H9 (cell line): ENCODE measurements around the gene TCERG1L. TPM values are rescaled to one million over a fixed set of nuclear protein-coding genes. Genes with fewer than 3 reads are reported as not detected.

Experiments
- DNase-seq: peaks from one replicate; pipeline ENCODE4 v3.0.0-alpha.2; 2017
- H2AFZ ChIP-seq: one replicate; pipeline ENCODE4 v1.6.1; 2013; ENCODE audit warnings: mild to moderate bottlenecking, low read length, control low read depth, moderate library complexity
- H2AK5ac ChIP-seq: 2 replicates; pipeline ENCODE4 v1.6.1; 2013; ENCODE audit warnings: low read length, control low read depth, mixed read lengths; ENCODE audit not compliant: insufficient read length
- H2BK120ac ChIP-seq: one replicate; pipeline ENCODE4 v1.6.1; 2013; ENCODE audit warnings: low read depth, mild to moderate bottlenecking, low read length, control low read depth, inconsistent platforms; ENCODE audit not compliant: poor library complexity, severe bottlenecking
- H2BK12ac ChIP-seq: 2 replicates; pipeline ENCODE4 v1.6.1; 2013; ENCODE audit warnings: low read length, control low read depth, mixed read lengths, low read depth; ENCODE audit not compliant: insufficient read length
- H2BK15ac ChIP-seq: 2 replicates; pipeline ENCODE4 v1.6.1; 2013; ENCODE audit warnings: low read depth, low read length, control low read depth
- H2BK20ac ChIP-seq: one replicate; pipeline ENCODE4 v1.6.1; 2013; ENCODE audit warnings: low read depth, mild to moderate bottlenecking, low read length, control low read depth, inconsistent platforms; ENCODE audit not compliant: poor library complexity, severe bottlenecking
- H2BK5ac ChIP-seq: 2 replicates; pipeline ENCODE4 v1.6.1; 2013; ENCODE audit warnings: low read length, control low read depth, mixed read lengths; ENCODE audit not compliant: insufficient read length
- H3K14ac ChIP-seq: 2 replicates; pipeline ENCODE4 v1.6.1; 2013; ENCODE audit warnings: low read length, control low read depth; ENCODE audit not compliant: insufficient read depth
- H3K18ac ChIP-seq: 2 replicates; pipeline ENCODE4 v1.6.1; 2013; ENCODE audit warnings: low read depth, mild to moderate bottlenecking, mixed read lengths, low read length, control low read depth; ENCODE audit not compliant: insufficient read length
- H3K23ac ChIP-seq: 2 replicates; pipeline ENCODE4 v1.6.1; 2013; ENCODE audit warnings: low read length, control low read depth, mixed read lengths, low read depth; ENCODE audit not compliant: insufficient read length
- H3K23me2 ChIP-seq: 2 replicates; pipeline ENCODE4 v1.6.1; 2013; ENCODE audit warnings: low read depth, mild to moderate bottlenecking, mixed read lengths, low read length, control low read depth; ENCODE audit not compliant: insufficient read length, poor library complexity, severe bottlenecking
- H3K27ac ChIP-seq: 2 replicates; pipeline ENCODE4 v1.5.1; 2013; ENCODE audit warnings: low read length, control low read depth, mixed read lengths, low read depth; ENCODE audit not compliant: insufficient read length
- H3K27me3 ChIP-seq: 2 replicates; pipeline ENCODE4 v1.6.1; 2013; ENCODE audit warnings: low read length, control low read depth, inconsistent platforms; ENCODE audit not compliant: insufficient read depth
- H3K4ac ChIP-seq: 2 replicates; pipeline ENCODE4 v1.6.1; 2013; ENCODE audit warnings: low read depth, mild to moderate bottlenecking, control low read depth, inconsistent platforms, low read length, moderate library complexity
- H3K4me1 ChIP-seq: 2 replicates; pipeline ENCODE4 v1.6.1; 2013; ENCODE audit warnings: low read length, control low read depth, inconsistent platforms; ENCODE audit not compliant: insufficient read depth
- H3K4me2 ChIP-seq: 2 replicates; pipeline ENCODE4 v1.6.1; 2013; ENCODE audit warnings: low read length, control low read depth, mixed read lengths; ENCODE audit not compliant: insufficient read length, insufficient read depth
- H3K56ac ChIP-seq: 2 replicates; pipeline ENCODE4 v1.6.1; 2013; ENCODE audit warnings: low read depth, mild to moderate bottlenecking, mixed read lengths, low read length, control low read depth; ENCODE audit not compliant: insufficient read length
- H3K79me1 ChIP-seq: 2 replicates; pipeline ENCODE4 v1.6.1; 2013; ENCODE audit warnings: low read depth, mild to moderate bottlenecking, moderate library complexity, low read length, control low read depth, inconsistent platforms; ENCODE audit not compliant: insufficient read depth, poor library complexity, severe bottlenecking
- H3K79me2 ChIP-seq: 2 replicates; pipeline ENCODE4 v1.6.1; 2013; ENCODE audit warnings: low read length, control low read depth, inconsistent platforms; ENCODE audit not compliant: insufficient read depth
- H3K9ac ChIP-seq: 2 replicates; pipeline ENCODE4 v1.6.1; 2013; ENCODE audit warnings: low read length, control low read depth, mixed read lengths; ENCODE audit not compliant: insufficient read length; ENCODE audit errors: extremely low read depth
- H3K9me3 ChIP-seq: one replicate; pipeline ENCODE4 v1.6.1; 2013; ENCODE audit warnings: low read depth, low read length, inconsistent platforms; ENCODE audit not compliant: control insufficient read depth
- H3T11ph ChIP-seq: one replicate; pipeline ENCODE4 v1.6.1; 2013; ENCODE audit warnings: mild to moderate bottlenecking, low read length, control low read depth, inconsistent platforms
- H4K20me1 ChIP-seq: one replicate; pipeline ENCODE4 v1.6.1; 2013; ENCODE audit not compliant: control insufficient read depth, insufficient read length, insufficient read depth
- H4K5ac ChIP-seq: 2 replicates; pipeline ENCODE4 v1.6.1; 2013; ENCODE audit warnings: low read depth, mild to moderate bottlenecking, mixed read lengths, low read length, control low read depth; ENCODE audit not compliant: insufficient read length
- H4K8ac ChIP-seq: replicated peaks from 2 replicates; pipeline ENCODE4 v1.6.1; 2013; ENCODE audit warnings: low read length, control low read depth, mixed read lengths, low read depth; ENCODE audit not compliant: insufficient read length
- H4K91ac ChIP-seq: 2 replicates; pipeline ENCODE4 v1.6.1; 2013; ENCODE audit warnings: low read depth, mild to moderate bottlenecking, moderate library complexity, mixed read lengths, low read length, control low read depth; ENCODE audit not compliant: insufficient read length
- H3K27ac Mint-ChIP-seq, 3 experiments: 2 replicates in 2 of 3; 3 replicates in 1 of 3; pipeline ENCODE4 v1.8.0; 2020 to 2021; ENCODE audit warnings: mixed read lengths in 3 of 3, mild to moderate bottlenecking in 1 of 3, moderate library complexity in 1 of 3
- H3K27me3 Mint-ChIP-seq: 2 replicates; pipeline ENCODE4 v1.8.0; 2021; ENCODE audit warnings: low read depth, mild to moderate bottlenecking, moderate library complexity, mixed read lengths
- H3K36me3 Mint-ChIP-seq, 3 experiments: 2 replicates in 2 of 3; 3 replicates in 1 of 3; pipeline ENCODE4 v1.8.0; 2020 to 2021; ENCODE audit warnings: low read depth in 3 of 3, mixed read lengths in 3 of 3; ENCODE audit not compliant: insufficient read depth in 1 of 3
- H3K4me1 Mint-ChIP-seq, 2 experiments: 2 replicates each; pipeline ENCODE4 v1.8.0; 2020; ENCODE audit warnings: mixed read lengths in 2 of 2
- H3K4me3 Mint-ChIP-seq, 2 experiments: 2 replicates in 1 of 2; 3 replicates in 1 of 2; pipeline ENCODE4 v1.8.0; 2020 to 2021; ENCODE audit warnings: mild to moderate bottlenecking in 2 of 2, mixed read lengths in 2 of 2, moderate library complexity in 1 of 2
- H3K9me3 Mint-ChIP-seq, 2 experiments: 2 replicates in 1 of 2; 3 replicates in 1 of 2; pipeline ENCODE4 v1.8.0; 2020; ENCODE audit warnings: mild to moderate bottlenecking in 2 of 2, mixed read lengths in 2 of 2, moderate library complexity in 1 of 2
- WGBS: extraction: QIAGEN DNeasy Blood & Tissue Kit; methylation state at CpG from one replicate; pipeline ENCODE4 v1.1.7; 2013; ENCODE audit warnings: missing lambda C conversion rate, low lambda C conversion rate, mixed read lengths; ENCODE audit not compliant: insufficient read length; ENCODE audit errors: extremely low coverage; 5-methylcytosine and 5-hydroxymethylcytosine counted together
- total RNA-seq: library from RNA; stranded (reverse); gene quantifications from 2 replicates; pipeline ENCODE4 v1.2.1, GENCODE V29; 2021
- TF ChIP-seq, protein P1 (sequence below): fragments of 200-600 bp; sonication (generic); conservative IDR thresholded peaks from 3 replicates; pipeline ENCODE4 v1.8.0; 2021; ENCODE audit warnings: antibody characterized with exemption, mild to moderate bottlenecking

TCERG1L gene
- total RNA-seq, 1 experiment from 2014 or later = 3.3 TPM

DNA sequence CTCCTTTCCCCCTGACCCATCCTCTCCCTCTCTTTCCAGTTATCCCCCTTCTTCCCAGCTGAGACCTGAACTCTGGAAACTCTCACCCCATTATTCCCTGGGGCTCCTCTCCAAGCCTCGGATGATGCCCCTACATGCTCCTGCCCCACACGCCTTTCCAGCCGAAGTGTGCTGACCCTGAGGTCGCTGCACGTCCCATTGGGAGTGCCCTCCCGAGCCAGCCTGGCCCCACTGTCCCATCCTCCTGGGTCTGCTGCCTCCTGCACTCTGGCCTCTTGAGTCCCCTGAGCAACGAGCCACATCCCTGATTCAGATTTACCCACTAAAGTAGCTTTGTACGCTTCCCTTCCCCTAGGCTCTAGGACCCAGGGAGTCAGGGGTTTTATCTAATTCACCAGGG lies 87.4 kb downstream of the TCERG1L start:
- H2BK15ac ChIP-seq = no peak overlapping the region
- no peak for DNase-seq
- no peaks in the 10 kb centered on the region for H3K9me3 ChIP-seq
- no peak overlapping the region for H4K91ac ChIP-seq
- no peak overlapping the region for H3K56ac ChIP-seq
- no peak overlapping the region for H4K5ac ChIP-seq
- no peaks in the 10 kb centered on the region for H3K79me2 ChIP-seq
- no peaks in the 10 kb centered on the region for H3K4me1 Mint-ChIP-seq
- H2AFZ ChIP-seq = no peak overlapping the region
- no peak overlapping the region for H3K23ac ChIP-seq
- H3K14ac ChIP-seq = no peak overlapping the region; the same call in 1 of the 2 replicates
- H2BK12ac ChIP-seq = no peak overlapping the region
- 0 out of 7 replicates have a peak, but pooled peaks cover 0 to under 1% (median 0%) of the 10 kb centered on the region in 3 experiments for H3K36me3 Mint-ChIP-seq
- TF ChIP-seq, protein P1, sequence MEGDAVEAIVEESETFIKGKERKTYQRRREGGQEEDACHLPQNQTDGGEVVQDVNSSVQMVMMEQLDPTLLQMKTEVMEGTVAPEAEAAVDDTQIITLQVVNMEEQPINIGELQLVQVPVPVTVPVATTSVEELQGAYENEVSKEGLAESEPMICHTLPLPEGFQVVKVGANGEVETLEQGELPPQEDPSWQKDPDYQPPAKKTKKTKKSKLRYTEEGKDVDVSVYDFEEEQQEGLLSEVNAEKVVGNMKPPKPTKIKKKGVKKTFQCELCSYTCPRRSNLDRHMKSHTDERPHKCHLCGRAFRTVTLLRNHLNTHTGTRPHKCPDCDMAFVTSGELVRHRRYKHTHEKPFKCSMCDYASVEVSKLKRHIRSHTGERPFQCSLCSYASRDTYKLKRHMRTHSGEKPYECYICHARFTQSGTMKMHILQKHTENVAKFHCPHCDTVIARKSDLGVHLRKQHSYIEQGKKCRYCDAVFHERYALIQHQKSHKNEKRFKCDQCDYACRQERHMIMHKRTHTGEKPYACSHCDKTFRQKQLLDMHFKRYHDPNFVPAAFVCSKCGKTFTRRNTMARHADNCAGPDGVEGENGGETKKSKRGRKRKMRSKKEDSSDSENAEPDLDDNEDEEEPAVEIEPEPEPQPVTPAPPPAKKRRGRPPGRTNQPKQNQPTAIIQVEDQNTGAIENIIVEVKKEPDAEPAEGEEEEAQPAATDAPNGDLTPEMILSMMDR = no peak
- WGBS = no CpG with 5 or more reads among the region's 8 CpGs
- H3K27me3 Mint-ChIP-seq = no peaks in the 10 kb centered on the region; the same call in none of the 2 replicates
- no peak overlapping the region for H2AK5ac ChIP-seq
- no peak overlapping the region for H3K27ac ChIP-seq
- H2BK5ac ChIP-seq = no peak overlapping the region
- H3K9me3 Mint-ChIP-seq = 0 out of 5 replicates have a peak, but pooled peaks cover 0 to under 1% of the 10 kb centered on the region in 2 experiments
- no peak overlapping the region for H2BK20ac ChIP-seq
- no peak overlapping the region for H3T11ph ChIP-seq
- H3K4me2 ChIP-seq = no peak overlapping the region
- H3K27ac Mint-ChIP-seq = no peak overlapping the region
- no peak overlapping the region for H3K4ac ChIP-seq
- H3K9ac ChIP-seq = no peak overlapping the region
- H4K8ac ChIP-seq = no peak overlapping the region
- no peak overlapping the region for H2BK120ac ChIP-seq
- H3K23me2 ChIP-seq = no peaks in the 10 kb centered on the region
- H3K4me1 ChIP-seq = no peaks in the 10 kb centered on the region
- no peaks in the 10 kb centered on the region for H3K79me1 ChIP-seq
- H3K4me3 Mint-ChIP-seq = no peak overlapping the region; a peak in 1 of 5 replicates
- H3K18ac ChIP-seq = no peak overlapping the region
- H4K20me1 ChIP-seq = no peaks in the 10 kb centered on the region
- no peaks in the 10 kb centered on the region for H3K27me3 ChIP-seq
